ENCODE data around the gene ZDHHC11B.
"Not testable (repeated sequence)": the region's sequence is repeated elsewhere in the genome, so short reads cannot be mapped to it uniquely, and the experiment has no call there.

GRCh38 chr5:825544-825943, 41.0 kb upstream of the ZDHHC11B start:
- not testable (repeated sequence) for TF ChIP-seq YY1 (IDR thresholded peaks at IDR 0.05; ENCODE audit: insufficient read depth, insufficient read length); ZNF274 (IDR thresholded peaks at IDR 0.05; ENCODE audit: low read depth, low read length)
